Peyer's patch (tissue), 4 donors: ENCODE results near the gene GOLGA2.

ENCODE experiments used
- POLR2A ChIP-seq, 2 donors: fragments of 450-650 bp; IDR thresholded peaks; one replicate each; pipeline ENCODE4 v1.5.1; 2017; ENCODE audit warnings: antibody characterized with exemption in 2 of 2, mild to moderate bottlenecking in 2 of 2, moderate library complexity in 2 of 2
- TF ChIP-seq, protein P1 (sequence below), 6 experiments: fragments of 450-650 bp in 4 of 6; fragments of 200-600 bp in 2 of 6; sonication (generic) in 1 of 6; IDR thresholded peaks; one replicate each; pipeline ENCODE4 v1.5.1; 2017 to 2019; ENCODE audit warnings: antibody characterized with exemption in 6 of 6, mild to moderate bottlenecking in 3 of 6, moderate library complexity in 1 of 6

DNA sequence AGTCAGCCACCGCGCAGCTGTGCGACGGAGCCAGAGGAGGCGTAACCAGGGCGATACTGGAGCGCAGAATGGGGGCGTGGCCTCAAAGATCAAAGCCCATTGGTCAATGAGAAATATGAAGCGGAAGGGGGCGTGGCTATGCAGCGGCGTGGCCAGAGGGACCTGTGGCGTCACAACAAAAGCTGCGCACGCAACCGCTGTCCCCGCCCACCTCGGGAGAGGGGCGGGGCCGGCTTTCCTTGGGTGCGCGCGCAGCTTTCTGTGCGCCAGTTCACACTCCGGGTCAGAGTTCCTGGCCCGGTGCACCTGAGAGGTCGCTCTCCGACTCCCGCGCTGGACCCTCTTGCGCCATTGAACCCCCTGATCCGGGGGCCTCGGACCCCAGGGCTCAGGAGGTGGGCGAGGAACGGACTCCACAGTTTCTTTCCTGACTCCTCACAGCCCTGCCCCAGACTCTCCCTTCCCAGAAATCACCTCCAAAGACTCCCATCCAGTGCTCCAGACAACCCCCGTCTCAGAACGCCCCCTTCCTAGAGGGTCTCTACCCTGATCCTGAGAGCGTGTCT, 284 bp upstream of the GOLGA2 start, which contains the start of gene SWI5:
- TF ChIP-seq, protein P1, sequence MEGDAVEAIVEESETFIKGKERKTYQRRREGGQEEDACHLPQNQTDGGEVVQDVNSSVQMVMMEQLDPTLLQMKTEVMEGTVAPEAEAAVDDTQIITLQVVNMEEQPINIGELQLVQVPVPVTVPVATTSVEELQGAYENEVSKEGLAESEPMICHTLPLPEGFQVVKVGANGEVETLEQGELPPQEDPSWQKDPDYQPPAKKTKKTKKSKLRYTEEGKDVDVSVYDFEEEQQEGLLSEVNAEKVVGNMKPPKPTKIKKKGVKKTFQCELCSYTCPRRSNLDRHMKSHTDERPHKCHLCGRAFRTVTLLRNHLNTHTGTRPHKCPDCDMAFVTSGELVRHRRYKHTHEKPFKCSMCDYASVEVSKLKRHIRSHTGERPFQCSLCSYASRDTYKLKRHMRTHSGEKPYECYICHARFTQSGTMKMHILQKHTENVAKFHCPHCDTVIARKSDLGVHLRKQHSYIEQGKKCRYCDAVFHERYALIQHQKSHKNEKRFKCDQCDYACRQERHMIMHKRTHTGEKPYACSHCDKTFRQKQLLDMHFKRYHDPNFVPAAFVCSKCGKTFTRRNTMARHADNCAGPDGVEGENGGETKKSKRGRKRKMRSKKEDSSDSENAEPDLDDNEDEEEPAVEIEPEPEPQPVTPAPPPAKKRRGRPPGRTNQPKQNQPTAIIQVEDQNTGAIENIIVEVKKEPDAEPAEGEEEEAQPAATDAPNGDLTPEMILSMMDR (IDR thresholded peaks at IDR 0.05): peak in 1 of 6 experiments; percentile 5
- TF ChIP-seq POLR2A (IDR thresholded peaks at IDR 0.05): peak; percentile 97 to 98
